Measurements from ENCODE around the gene NCOA1. TPM values are rescaled to one million over a fixed set of nuclear protein-coding genes. Genes with fewer than 3 reads are reported as not detected.

Gene NCOA1
- total RNA-seq, 1 donor from 2014 or later: 11.0 TPM

GRCh38 chr2:24806661-24807036 lies 315.6 kb downstream of the NCOA1 start:
- no peak for DNase-seq (ENCODE audit: low read depth)
- TF ChIP-seq CTCF (conservative IDR thresholded peaks at IDR 0.05; ENCODE audit: low read depth, low read length): no peak
- H3K4me3 ChIP-seq (ENCODE audit: low read depth, low read length): no peak overlapping the region

DNA sequence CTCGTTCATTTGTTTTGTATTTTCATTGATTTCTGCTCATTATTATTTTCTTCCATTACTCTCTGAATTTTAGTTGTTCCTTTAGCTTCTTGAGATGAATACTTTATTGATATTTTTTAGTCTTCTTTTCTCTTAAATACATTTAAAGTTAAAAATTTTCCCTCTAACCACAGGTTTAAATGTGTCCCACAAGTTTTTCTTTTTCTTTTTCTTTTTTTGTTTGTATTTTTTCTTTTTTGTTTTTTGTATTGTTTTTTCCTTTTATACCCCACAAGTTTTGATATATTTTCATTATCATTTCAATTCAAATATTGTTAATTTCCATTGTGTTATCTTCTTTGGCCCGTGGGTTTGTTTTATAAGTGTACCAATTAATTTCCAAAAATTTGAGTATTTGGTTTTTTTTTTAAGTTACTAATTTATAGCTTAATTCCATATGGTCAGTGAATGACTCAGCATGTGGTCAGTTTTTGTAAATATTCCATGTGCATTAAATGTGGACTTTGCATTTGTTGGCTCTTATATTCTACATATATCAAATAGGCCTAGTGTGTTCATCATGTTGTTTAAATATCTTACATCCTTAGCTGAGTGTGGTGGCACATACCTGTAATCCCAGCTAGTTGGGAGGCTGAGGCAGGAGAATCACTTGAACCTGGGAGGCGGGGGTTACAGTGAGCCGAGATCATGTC lies 318.4 kb downstream of the NCOA1 start:
- DNase-seq (ENCODE audit: low read depth): no peak
- no peak for TF ChIP-seq CTCF (conservative IDR thresholded peaks at IDR 0.05; ENCODE audit: low read depth, low read length)
- no peak overlapping the region for H3K4me3 ChIP-seq (ENCODE audit: low read depth, low read length)

- TF ChIP-seq CTCF (conservative IDR thresholded peaks at IDR 0.05; ENCODE audit: low read depth, low read length): no peak
- no peak overlapping the region for H3K4me3 ChIP-seq (ENCODE audit: low read depth, low read length)
- DNase-seq (ENCODE audit: low read depth): no peak
These were observed 322.7 kb downstream of the NCOA1 start for GRCh38 chr2:24813691-24814137.

DNA sequence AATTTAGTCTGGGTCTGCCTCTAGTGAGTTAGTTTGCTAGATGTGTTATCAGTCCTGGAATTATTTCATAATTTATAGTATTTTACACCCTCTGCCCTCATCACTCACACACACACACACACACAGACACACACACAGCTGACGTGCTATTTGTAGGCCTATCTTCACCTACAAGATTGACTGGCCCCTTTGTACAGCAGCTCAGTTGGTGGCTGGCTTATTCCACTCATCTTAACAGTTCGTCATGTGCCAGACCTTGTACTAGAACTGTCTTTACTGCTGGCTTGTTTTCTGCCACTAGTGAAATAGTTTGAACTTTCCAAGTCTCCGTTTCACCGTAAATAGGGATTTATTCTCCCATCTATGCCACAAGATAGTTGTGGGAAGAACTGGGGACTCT lies 323.5 kb downstream of the NCOA1 start:
- TF ChIP-seq CTCF (conservative IDR thresholded peaks at IDR 0.05; ENCODE audit: low read depth, low read length): no peak
- H3K4me3 ChIP-seq (ENCODE audit: low read depth, low read length): no peak overlapping the region
- no peak for DNase-seq (ENCODE audit: low read depth)

DNA sequence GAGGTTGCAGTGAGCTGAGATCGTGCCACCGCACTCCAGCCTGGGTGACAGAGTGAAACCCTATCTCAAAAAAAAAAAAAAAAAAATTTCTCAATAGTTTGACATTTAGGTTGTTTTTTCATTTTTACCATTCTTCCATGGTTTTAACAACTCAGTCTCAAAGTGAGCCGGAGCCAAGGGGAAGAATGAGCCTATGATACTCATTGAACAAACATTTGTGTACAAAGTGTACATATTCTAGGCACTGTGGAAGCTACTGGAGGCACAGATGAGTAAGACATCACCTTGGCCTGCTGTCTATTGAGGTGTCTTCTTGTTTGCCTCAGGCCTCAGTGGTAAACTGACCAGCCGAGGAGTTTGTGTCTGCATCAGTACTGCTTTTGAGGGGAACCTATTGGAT lies 324.1 kb downstream of the NCOA1 start:
- H3K4me3 ChIP-seq (ENCODE audit: low read depth, low read length): no peak overlapping the region
- no peak for TF ChIP-seq CTCF (conservative IDR thresholded peaks at IDR 0.05; ENCODE audit: low read depth, low read length)
- DNase-seq (ENCODE audit: low read depth): no peak

- no peak for DNase-seq (ENCODE audit: low read depth)
- H3K4me3 ChIP-seq (ENCODE audit: low read depth, low read length): no peak overlapping the region
- no peak for TF ChIP-seq CTCF (conservative IDR thresholded peaks at IDR 0.05; ENCODE audit: low read depth, low read length)
These were observed 325.4 kb downstream of the NCOA1 start for GRCh38 chr2:24816404-24816803.

GRCh38 chr2:24816884-24817283 lies 325.8 kb downstream of the NCOA1 start:
- no peak for TF ChIP-seq CTCF (conservative IDR thresholded peaks at IDR 0.05; ENCODE audit: low read depth, low read length)
- H3K4me3 ChIP-seq (ENCODE audit: low read depth, low read length): no peak overlapping the region
- DNase-seq (ENCODE audit: low read depth): no peak

Data from epithelial cell of proximal tubule (primary cell).